Left lung (tissue), 10 donors: ENCODE data around the gene MCIDAS. TPM values are rescaled to one million over a fixed set of nuclear protein-coding genes. Genes with fewer than 3 reads are reported as not detected.

Source experiments
- ATAC-seq: fragments of 200-7000 bp; cut with Tn5 transposase; one replicate; pipeline ENCODE4 v1.9.1; 2020; ENCODE audit warnings: moderate library complexity
- DNase-seq, 4 donors: peaks; one replicate each; pipeline ENCODE4 v3.0.0-alpha.2; 2013 to 2020
- H3K27ac ChIP-seq, 2 donors: fragments of 200-600 bp; sonication (generic) in 1 of 2; one replicate each; pipeline versions ENCODE4 v1.5.0 to v1.8.0; 2020 to 2021
- H3K27me3 ChIP-seq, 2 donors: fragments of 200-600 bp; sonication (generic) in 1 of 2; one replicate each; pipeline versions ENCODE4 v1.5.0 to v1.8.0; 2020 to 2021
- H3K36me3 ChIP-seq, 2 donors: fragments of 200-600 bp; sonication (generic) in 1 of 2; one replicate each; pipeline versions ENCODE4 v1.5.0 to v1.8.0; 2020 to 2021
- H3K4me1 ChIP-seq, 2 donors: fragments of 200-600 bp; one replicate each; pipeline ENCODE4 v1.8.0; 2021
- H3K4me3 ChIP-seq, 2 donors: fragments of 200-600 bp; sonication (generic) in 1 of 2; one replicate each; pipeline versions ENCODE4 v1.5.0 to v1.8.0; 2020 to 2021; ENCODE audit warnings: mild to moderate bottlenecking in 1 of 2
- H3K9me3 ChIP-seq, 2 donors: fragments of 200-600 bp; sonication (generic) in 1 of 2; one replicate each; pipeline versions ENCODE4 v1.5.0 to v1.8.0; 2020 to 2021
- intact Hi-C, 2 donors: fragments of 100-400 bp; cut with DNase I; formaldehyde crosslinking; loops; one replicate each; pipeline versions ENCODE4 v1.11.2 to v1.14.2; 2022
- polyA plus RNA-seq, 6 donors: library from polyadenylated mRNA; unstranded; fragments of 120-200 nt; gene quantifications; one replicate each; pipeline ENCODE4 v1.2.1, GENCODE V29; 2013; ENCODE audit not compliant: insufficient read length in 6 of 6
- total RNA-seq, 2 donors: library from RNA; stranded (reverse); fragmentation: NEBNext Ultra II Directional; extraction: Animal tissue kit (Norgen Biotek cat#: 25700); gene quantifications; one replicate each; pipeline ENCODE4 v1.2.1, GENCODE V29; 2021
- TF ChIP-seq, protein P1 (sequence below), 2 donors: fragments of 200-600 bp; sonication (generic) in 1 of 2; IDR thresholded peaks; one replicate each; pipeline versions ENCODE4 v1.5.0 to v1.8.0; 2021; ENCODE audit warnings: antibody characterized with exemption in 2 of 2
- donor health status: DM: no; HTN: yes; CAD: no.
- donor health status: DM: no; HTN: no; CAD: no.

The MCIDAS gene
- total and polyA plus RNA-seq, 8 donors: 0.51 to 2.1 (median 1.4) TPM; not detected in 2

DNA sequence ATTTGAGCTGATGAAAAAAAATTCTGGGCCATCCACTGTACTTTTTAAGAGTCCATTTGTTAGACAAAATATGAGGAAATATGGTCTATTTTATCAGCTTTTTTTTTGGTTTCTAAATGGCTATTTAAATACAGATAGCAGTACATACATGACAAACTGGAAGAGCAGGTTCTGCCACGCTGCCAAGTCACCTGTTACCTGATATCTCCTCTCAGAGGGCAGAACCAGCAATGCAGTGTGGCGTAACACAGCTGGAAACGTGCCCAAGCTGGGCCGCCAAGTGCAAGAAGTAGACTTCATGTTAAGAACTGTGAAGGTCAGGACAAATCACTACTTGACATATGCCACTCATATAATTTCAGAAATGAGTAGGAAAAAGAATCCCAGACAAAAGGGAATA, 8.1 kb downstream of the MCIDAS start:
- H3K27me3 ChIP-seq: peaks cover 53 to 72% of the 10 kb centered on the region in 2 donors
- H3K36me3 ChIP-seq: no peaks in the 10 kb centered on the region
- H3K4me3 ChIP-seq: no peak overlapping the region
- peak; percentile 82 for ATAC-seq
- TF ChIP-seq, protein P1, sequence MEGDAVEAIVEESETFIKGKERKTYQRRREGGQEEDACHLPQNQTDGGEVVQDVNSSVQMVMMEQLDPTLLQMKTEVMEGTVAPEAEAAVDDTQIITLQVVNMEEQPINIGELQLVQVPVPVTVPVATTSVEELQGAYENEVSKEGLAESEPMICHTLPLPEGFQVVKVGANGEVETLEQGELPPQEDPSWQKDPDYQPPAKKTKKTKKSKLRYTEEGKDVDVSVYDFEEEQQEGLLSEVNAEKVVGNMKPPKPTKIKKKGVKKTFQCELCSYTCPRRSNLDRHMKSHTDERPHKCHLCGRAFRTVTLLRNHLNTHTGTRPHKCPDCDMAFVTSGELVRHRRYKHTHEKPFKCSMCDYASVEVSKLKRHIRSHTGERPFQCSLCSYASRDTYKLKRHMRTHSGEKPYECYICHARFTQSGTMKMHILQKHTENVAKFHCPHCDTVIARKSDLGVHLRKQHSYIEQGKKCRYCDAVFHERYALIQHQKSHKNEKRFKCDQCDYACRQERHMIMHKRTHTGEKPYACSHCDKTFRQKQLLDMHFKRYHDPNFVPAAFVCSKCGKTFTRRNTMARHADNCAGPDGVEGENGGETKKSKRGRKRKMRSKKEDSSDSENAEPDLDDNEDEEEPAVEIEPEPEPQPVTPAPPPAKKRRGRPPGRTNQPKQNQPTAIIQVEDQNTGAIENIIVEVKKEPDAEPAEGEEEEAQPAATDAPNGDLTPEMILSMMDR (IDR thresholded peaks at IDR 0.05): no peak
- H3K4me1 ChIP-seq: peaks cover 5 to 17% of the 10 kb centered on the region in 2 donors
- DNase-seq: peak in 2 of 4 donors; percentile 84 to 92
- no peaks in the 10 kb centered on the region for H3K9me3 ChIP-seq
- intact Hi-C loops: no loop called here
- no peak overlapping the region for H3K27ac ChIP-seq

DNA sequence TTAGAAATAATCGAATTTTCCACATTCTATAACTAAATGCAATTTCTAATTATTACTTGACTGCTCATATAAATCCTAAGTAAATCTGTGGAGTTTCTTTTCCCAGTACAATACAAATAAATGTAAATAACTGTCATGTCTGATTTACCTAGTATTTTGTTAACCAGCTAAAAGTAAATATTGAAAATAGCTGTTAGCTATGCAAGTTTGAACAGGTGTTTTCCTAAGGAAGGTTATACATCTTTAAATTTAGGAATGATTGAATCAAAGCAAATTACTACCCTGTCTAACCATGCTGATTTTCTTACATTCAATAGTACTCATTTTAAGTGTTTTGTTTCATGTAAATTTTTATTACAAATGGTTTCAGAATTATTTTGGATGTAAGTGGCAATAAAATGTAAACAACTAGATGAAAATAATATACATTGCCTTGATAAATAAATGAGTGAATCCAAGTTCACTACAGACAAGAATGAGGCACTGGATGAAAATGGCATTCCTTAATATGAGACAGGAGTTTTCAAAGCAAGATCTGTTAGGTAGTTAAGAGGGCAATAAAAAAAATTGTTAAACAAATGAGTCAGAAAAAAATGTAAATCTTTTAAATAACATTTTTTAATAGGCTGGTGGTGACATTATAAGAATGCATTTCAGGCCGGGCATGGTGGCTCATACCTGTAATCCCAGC, 15.8 kb downstream of the MCIDAS start:
- Histone ChIP-seq H3K4me3 (no peak overlapping the region), H3K9me3 (no peaks in the 10 kb centered on the region), H3K4me1 (no peaks in the 10 kb centered on the region), H3K27ac (no peak overlapping the region), H3K36me3 (no peaks in the 10 kb centered on the region), H3K27me3 (peaks cover 0 to 26% of the 10 kb centered on the region in 2 donors)
- no peak for DNase-seq
- TF ChIP-seq, protein P1 (IDR thresholded peaks at IDR 0.05): no peak
- no peak for ATAC-seq
- intact Hi-C loops: no loop called here

DNA sequence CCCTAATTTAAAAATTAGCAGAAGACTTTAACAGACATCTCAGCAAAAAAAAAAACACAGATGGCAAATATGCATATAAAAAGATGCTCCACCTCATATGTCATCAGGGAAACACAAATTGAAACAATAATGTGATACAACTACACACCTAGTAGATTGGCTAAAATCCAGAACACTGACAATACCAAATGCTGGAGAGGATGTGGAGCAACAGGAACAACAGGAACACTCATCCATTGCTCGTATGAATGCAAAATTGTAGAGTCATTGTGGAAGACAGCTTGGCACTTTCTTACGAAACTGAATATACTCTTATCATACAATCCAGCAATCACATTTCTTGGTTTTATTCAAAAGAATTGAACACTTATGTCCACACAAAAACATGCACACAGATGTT, 22.1 kb downstream of the MCIDAS start:
- no peaks in the 10 kb centered on the region for H3K36me3 ChIP-seq
- intact Hi-C loops: no loop called here

DNA sequence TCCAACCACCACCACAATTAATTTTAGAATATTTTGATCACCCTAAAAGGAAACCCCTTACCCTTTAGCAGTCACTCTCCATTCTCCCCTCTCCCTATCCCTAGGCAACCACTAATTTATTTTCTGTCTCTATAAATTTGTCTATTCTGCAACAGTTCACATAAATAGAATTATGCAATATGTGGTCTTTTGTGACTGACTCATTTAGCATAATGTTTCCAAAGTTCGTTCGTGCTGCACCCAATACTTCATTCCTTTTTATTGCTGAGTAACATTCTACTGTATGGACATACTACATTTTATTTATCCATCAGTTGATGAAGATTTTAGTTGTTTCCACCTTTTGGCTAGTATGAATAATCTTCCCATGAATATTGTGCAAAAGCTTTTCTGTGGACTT, 36.0 kb downstream of the MCIDAS start:
- Histone ChIP-seq H3K4me1 (no peaks in the 10 kb centered on the region), H3K27ac (no peak overlapping the region), H3K36me3 (no peaks in the 10 kb centered on the region), H3K9me3 (no peaks in the 10 kb centered on the region), H3K27me3 (peaks cover 68 to 100% of the 10 kb centered on the region in 2 donors), H3K4me3 (no peak overlapping the region)
- intact Hi-C loops: no loop called here
- TF ChIP-seq, protein P1 (IDR thresholded peaks at IDR 0.05): no peak
- no peak for ATAC-seq
- DNase-seq: no peak

More for the DNA sequence above, 22.1 kb downstream of the MCIDAS start:
- H3K9me3 ChIP-seq: no peaks in the 10 kb centered on the region
- no peak for DNase-seq
- H3K27ac ChIP-seq: no peak overlapping the region
- no peaks in the 10 kb centered on the region for H3K4me1 ChIP-seq
- ATAC-seq: no peak
- no peak overlapping the region for H3K4me3 ChIP-seq
- TF ChIP-seq, protein P1 (IDR thresholded peaks at IDR 0.05): no peak
- peaks cover 7 to 44% of the 10 kb centered on the region in 2 donors for H3K27me3 ChIP-seq

DNA sequence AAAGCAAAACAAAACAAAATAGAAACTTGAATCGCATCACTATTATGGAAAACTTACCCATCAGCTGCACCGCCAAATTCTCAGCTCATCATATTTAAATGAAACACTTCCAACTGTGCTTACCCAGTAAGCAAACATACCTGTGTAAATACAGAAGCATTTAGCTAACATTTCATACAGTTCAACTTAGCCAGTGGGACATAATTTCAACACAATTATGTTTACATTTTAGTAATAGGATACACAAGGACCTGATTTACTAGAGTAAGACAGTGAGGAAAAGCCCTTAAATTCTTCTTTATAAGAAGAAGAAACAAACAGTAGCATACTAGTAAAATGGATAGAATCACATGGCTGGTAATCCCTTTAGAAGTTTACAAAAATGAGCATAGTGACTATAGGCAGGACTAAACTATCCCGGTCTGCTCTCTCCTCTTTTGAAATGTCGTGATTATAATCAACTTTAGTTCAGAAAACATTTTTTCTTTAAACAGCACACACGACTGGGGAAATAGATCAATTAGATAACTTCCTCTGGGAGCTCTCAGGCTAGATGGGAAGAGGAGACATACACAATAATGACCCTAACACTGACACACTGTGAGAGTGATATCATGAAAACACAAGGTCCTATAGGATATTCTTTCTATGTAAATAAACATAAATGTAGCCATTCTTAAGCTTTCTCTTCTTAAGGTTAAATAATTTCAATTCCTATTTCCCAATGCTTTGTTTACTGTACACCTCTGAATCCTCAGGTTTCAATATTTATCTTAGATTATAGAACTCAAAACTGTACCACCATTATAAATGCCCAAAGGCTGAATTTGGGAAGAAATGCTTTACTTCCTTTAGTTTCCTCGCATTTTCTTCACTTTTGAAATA, 38.2 kb downstream of the MCIDAS start:
- Histone ChIP-seq H3K9me3 (no peaks in the 10 kb centered on the region), H3K36me3 (no peaks in the 10 kb centered on the region), H3K27me3 (peaks cover 68 to 98% of the 10 kb centered on the region in 2 donors), H3K27ac (no peak overlapping the region), H3K4me1 (no peaks in the 10 kb centered on the region), H3K4me3 (no peak overlapping the region)
- ATAC-seq (no peak), DNase-seq (no peak)
- intact Hi-C loops: no loop called here
- TF ChIP-seq, protein P1 (IDR thresholded peaks at IDR 0.05): no peak
